ENCODE data around the gene SLC6A2. TPM values are rescaled to one million over a fixed set of nuclear protein-coding genes. Genes with fewer than 3 reads are reported as not detected.
A peak's percentile ranks its signal among the peaks of the same experiment; 100 is the strongest.

The SLC6A2 gene
- total and polyA plus RNA-seq, 8 donors, result 0.13 to 0.73 TPM; not detected in 6

GRCh38 chr16:55672471-55672870, 16.7 kb downstream of the SLC6A2 start:
- Histone ChIP-seq H3K4me3 (no peak overlapping the region), H3K4me1 (no peaks in the 10 kb centered on the region), H3K27ac (no peak overlapping the region), H3K36me3 (no peaks in the 10 kb centered on the region), H3K27me3 (no peaks in the 10 kb centered on the region), H3K9me3 (no peaks in the 10 kb centered on the region)
- peak in 1 of 2 donors; percentile 50 for DNase-seq
- WGBS, 5 donors, result 53 to 77% (median 73%) methylated on average over 6 of the region's 6 CpGs
- TF ChIP-seq POLR2A (IDR thresholded peaks at IDR 0.05) (no peak), POLR2AphosphoS5 (IDR thresholded peaks at IDR 0.05) (no peak), EP300 (IDR thresholded peaks at IDR 0.05) (no peak), CTCF (IDR thresholded peaks at IDR 0.05) (no peak)
- intact Hi-C loops (cut with DNase I; ENCODE audit: low total_unique reads), result no loop called here

- Histone ChIP-seq H3K36me3 (no peaks in the 10 kb centered on the region), H3K4me3 (no peak overlapping the region), H3K27ac (no peak overlapping the region), H3K27me3 (no peaks in the 10 kb centered on the region), H3K4me1 (no peaks in the 10 kb centered on the region), H3K9me3 (no peaks in the 10 kb centered on the region)
- intact Hi-C loops (cut with DNase I; ENCODE audit: low total_unique reads), result no loop called here
- TF ChIP-seq POLR2A (IDR thresholded peaks at IDR 0.05) (no peak), EP300 (IDR thresholded peaks at IDR 0.05) (no peak), POLR2AphosphoS5 (IDR thresholded peaks at IDR 0.05) (no peak), CTCF (IDR thresholded peaks at IDR 0.05) (no peak)
- 75 to 88% (median 81%) methylated on average over 7 of the region's 7 CpGs for WGBS, 5 donors
- DNase-seq, result no peak
These were observed 22.5 kb downstream of the SLC6A2 start for GRCh38 chr16:55678161-55678821.

- Histone ChIP-seq H3K27me3 (peaks cover 0 to under 1% (median 0%) of the 10 kb centered on the region in 3 donors), H3K27ac (no peak overlapping the region), H3K4me1 (no peaks in the 10 kb centered on the region), H3K36me3 (no peaks in the 10 kb centered on the region), H3K9me3 (peaks cover 0 to 12% (median 10%) of the 10 kb centered on the region in 4 donors), H3K4me3 (no peak overlapping the region)
- TF ChIP-seq EP300 (IDR thresholded peaks at IDR 0.05) (no peak), POLR2A (IDR thresholded peaks at IDR 0.05) (no peak), POLR2AphosphoS5 (IDR thresholded peaks at IDR 0.05) (no peak), CTCF (IDR thresholded peaks at IDR 0.05) (no peak)
- DNase-seq, result no peak
- 88 to 93% (median 89%) methylated on average over 6 to 7 of the region's 7 CpGs for WGBS, 5 donors
- intact Hi-C loops (cut with DNase I; ENCODE audit: low total_unique reads), result no loop called here
These were observed 26.3 kb downstream of the SLC6A2 start for GRCh38 chr16:55682086-55682485.

- Histone ChIP-seq H3K9me3 (peaks cover 0 to 12% (median 10%) of the 10 kb centered on the region in 4 donors), H3K27me3 (peaks cover 0 to 5% (median 0%) of the 10 kb centered on the region in 3 donors), H3K4me1 (no peaks in the 10 kb centered on the region), H3K27ac (no peak overlapping the region), H3K36me3 (no peaks in the 10 kb centered on the region), H3K4me3 (no peak overlapping the region)
- WGBS, 5 donors, result 90 to 100% (median 100%) methylated on average over 1 of the region's 1 CpG
- intact Hi-C loops (cut with DNase I; ENCODE audit: low total_unique reads), result no loop called here
- no peak for DNase-seq
- TF ChIP-seq POLR2AphosphoS5 (IDR thresholded peaks at IDR 0.05) (no peak), CTCF (IDR thresholded peaks at IDR 0.05) (no peak), POLR2A (IDR thresholded peaks at IDR 0.05) (no peak), EP300 (IDR thresholded peaks at IDR 0.05) (no peak)
These were observed 30.2 kb downstream of the SLC6A2 start for GRCh38 chr16:55685973-55686372.
